WTC11 (cell line): ENCODE results near the gene SCYL1. TPM values are rescaled to one million over a fixed set of nuclear protein-coding genes. Genes with fewer than 3 reads are reported as not detected.

Source experiments
- ATAC-seq: fragments of 200-7000 bp; cut with Tn5 transposase; 2 replicates; pipeline ENCODE4 v1.10.0; 2021; ENCODE audit warnings: mild to moderate bottlenecking, moderate library complexity
- CTCF ChIA-PET: fragments of 300-600 bp; sonication (Branson Sonifier 250); formaldehyde crosslinking; loops from one replicate; lab custom pipeline; 2021; ENCODE audit warnings: antibody characterized with exemption; lab: Charles Lee
- POLR2A ChIA-PET: fragments of 350-600 bp; sonication (Branson Sonifier 250); formaldehyde crosslinking; loops from one replicate; lab custom pipeline; 2021; ENCODE audit warnings: antibody characterized with exemption; lab: Charles Lee
- DNase-seq: peaks from one replicate; pipeline ENCODE4 v3.0.0; 2021; ENCODE audit warnings: low spot score
- H3K27ac Mint-ChIP-seq: 2 replicates; pipeline ENCODE4 v1.8.0; 2021; ENCODE audit warnings: mixed read lengths
- H3K27me3 Mint-ChIP-seq: 2 replicates; pipeline ENCODE4 v1.8.0; 2021; ENCODE audit warnings: low read depth, mild to moderate bottlenecking, moderate library complexity, mixed read lengths
- H3K36me3 Mint-ChIP-seq: 2 replicates; pipeline ENCODE4 v1.8.0; 2021; ENCODE audit warnings: mixed read lengths
- H3K4me1 Mint-ChIP-seq: 2 replicates; pipeline ENCODE4 v1.8.0; 2022; ENCODE audit warnings: mixed read lengths
- H3K4me3 Mint-ChIP-seq: 2 replicates; pipeline ENCODE4 v1.8.0; 2021; ENCODE audit warnings: mild to moderate bottlenecking, moderate library complexity, mixed read lengths
- H3K9me3 Mint-ChIP-seq: 2 replicates; pipeline ENCODE4 v1.8.0; 2021; ENCODE audit warnings: mixed read lengths
- ATF6 ChIP-seq: sonication (generic); formaldehyde crosslinking; IDR thresholded peaks from 2 replicates; pipeline ENCODE4 v1.8.1; 2023; ENCODE audit warnings: mild to moderate bottlenecking, missing genetic modification reagents
- CREM ChIP-seq: sonication (generic); formaldehyde crosslinking; IDR thresholded peaks from 2 replicates; pipeline ENCODE4 v1.8.1; 2022; ENCODE audit warnings: mild to moderate bottlenecking, missing genetic modification reagents, moderate library complexity
- CTCF ChIP-seq: fragments of 200-600 bp; IDR thresholded peaks from 2 replicates; pipeline ENCODE4 v1.8.0; 2022; ENCODE audit warnings: antibody characterized with exemption
- E2F1 ChIP-seq: sonication (generic); formaldehyde crosslinking; IDR thresholded peaks from 2 replicates; pipeline ENCODE4 v1.8.0; 2022; ENCODE audit warnings: mild to moderate bottlenecking, missing genetic modification reagents
- E2F4 ChIP-seq: sonication (generic); formaldehyde crosslinking; IDR thresholded peaks from 2 replicates; pipeline ENCODE4 v1.8.1; 2022; ENCODE audit warnings: low read depth, mild to moderate bottlenecking, moderate library complexity, missing genetic modification reagents, borderline replicate concordance
- E2F5 ChIP-seq: sonication (generic); formaldehyde crosslinking; IDR thresholded peaks from 2 replicates; pipeline ENCODE4 v1.8.1; 2022; ENCODE audit warnings: mild to moderate bottlenecking, moderate library complexity, missing genetic modification reagents
- EMX1 ChIP-seq: fragments of 250-450 bp; sonication (Bioruptor Pico); IDR thresholded peaks from 2 replicates; pipeline ENCODE4 v1.8.0; 2021; ENCODE audit warnings: mild to moderate bottlenecking
- HMGXB4 ChIP-seq: sonication (generic); formaldehyde crosslinking; IDR thresholded peaks from 2 replicates; pipeline ENCODE4 v1.8.1; 2023; ENCODE audit warnings: mild to moderate bottlenecking, moderate library complexity, missing genetic modification reagents
- JUN ChIP-seq: sonication (generic); formaldehyde crosslinking; IDR thresholded peaks from 2 replicates; pipeline ENCODE4 v1.8.0; 2023; ENCODE audit warnings: mild to moderate bottlenecking, missing genetic modification reagents
- MYBL2 ChIP-seq: sonication (generic); formaldehyde crosslinking; IDR thresholded peaks from 2 replicates; pipeline ENCODE4 v1.8.1; 2023; ENCODE audit warnings: mild to moderate bottlenecking, moderate library complexity, missing genetic modification reagents
- NFATC4 ChIP-seq: fragments of 250-450 bp; sonication (Bioruptor Pico); IDR thresholded peaks from 2 replicates; pipeline ENCODE4 v1.9.0; 2021; ENCODE audit warnings: mild to moderate bottlenecking
- NR2C2 ChIP-seq: sonication (generic); formaldehyde crosslinking; IDR thresholded peaks from 2 replicates; pipeline ENCODE4 v1.8.0; 2022; ENCODE audit warnings: mild to moderate bottlenecking, missing genetic modification reagents
- NR3C1 ChIP-seq: sonication (generic); formaldehyde crosslinking; conservative IDR thresholded peaks from 2 replicates; pipeline ENCODE4 v1.8.1; 2023; ENCODE audit warnings: low read depth, mild to moderate bottlenecking, missing genetic modification reagents
- SMAD4 ChIP-seq: sonication (generic); formaldehyde crosslinking; IDR thresholded peaks from 2 replicates; pipeline ENCODE4 v1.8.0; 2022; ENCODE audit warnings: mild to moderate bottlenecking, missing genetic modification reagents
- TCF7 ChIP-seq: sonication (generic); formaldehyde crosslinking; IDR thresholded peaks from 2 replicates; pipeline ENCODE4 v1.8.0; 2022; ENCODE audit warnings: mild to moderate bottlenecking, low read depth, missing genetic modification reagents, moderate library complexity
- TEAD4 ChIP-seq: sonication (generic); formaldehyde crosslinking; IDR thresholded peaks from 2 replicates; pipeline ENCODE4 v1.8.0; 2022; ENCODE audit warnings: mild to moderate bottlenecking, missing genetic modification reagents
- USF1 ChIP-seq: sonication (generic); formaldehyde crosslinking; IDR thresholded peaks from 2 replicates; pipeline ENCODE4 v1.8.0; 2022; ENCODE audit warnings: mild to moderate bottlenecking, missing genetic modification reagents
- ZBTB21 ChIP-seq: sonication (generic); formaldehyde crosslinking; IDR thresholded peaks from 2 replicates; pipeline ENCODE4 v1.8.1; 2023; ENCODE audit warnings: mild to moderate bottlenecking, missing genetic modification reagents, borderline replicate concordance
- ZNF138 ChIP-seq: sonication (generic); formaldehyde crosslinking; conservative IDR thresholded peaks from 2 replicates; pipeline ENCODE4 v1.8.1; 2022; ENCODE audit warnings: mild to moderate bottlenecking, moderate library complexity, missing genetic modification reagents
- ZNF232 ChIP-seq: sonication (generic); formaldehyde crosslinking; IDR thresholded peaks from 2 replicates; pipeline ENCODE4 v1.8.0; 2022; ENCODE audit warnings: mild to moderate bottlenecking, missing genetic modification reagents
- ZNF281 ChIP-seq: sonication (generic); formaldehyde crosslinking; IDR thresholded peaks from 2 replicates; pipeline ENCODE4 v1.8.0; 2023; ENCODE audit warnings: mild to moderate bottlenecking, missing genetic modification reagents
- total RNA-seq: library from RNA; stranded (reverse); gene quantifications from 3 replicates; pipeline ENCODE4 v1.2.3, GENCODE V29; 2021

The SCYL1 gene
- total RNA-seq, 1 experiment from 2014 or later = 76.8 TPM

- TF ChIP-seq ZNF281 (CRISPR knock-in tag) (no peak), ZNF232 (CRISPR knock-in tag) (no peak), EMX1 (CRISPR knock-in tag) (no peak), E2F4 (CRISPR knock-in tag) (no peak), NR2C2 (no peak), ZBTB21 (CRISPR knock-in tag) (no peak)
Observed at GRCh38 chr11:65573391-65574079, 48.7 kb downstream of the SCYL1 start (continued).

- Mint-ChIP-seq H3K4me3 (peak overlapping the region; percentile 84), H3K27ac (no peak overlapping the region), H3K4me1 (peaks cover 39% of the 10 kb centered on the region), H3K36me3 (no peaks in the 10 kb centered on the region), H3K9me3 (no peaks in the 10 kb centered on the region), H3K27me3 (peaks cover 38% of the 10 kb centered on the region)
- POLR2A ChIA-PET = interaction anchor here (2.1 kb wide), 1 partner anchor 64 kb away, joined by 4 read pairs; the partner anchor contains the start of gene SIPA1
- ATAC-seq = peak; percentile 50
- CTCF ChIA-PET = interaction anchor here (0.7 to 6.1 kb wide), 10 partner anchors 9 to 285 kb away, joined by 3 to 270 read pairs (median 8); partner anchors contain the start of genes KCNK7 and MUS81
- DNase-seq = peak; percentile 90
- TF ChIP-seq JUN (CRISPR knock-in tag) = no peak
- no peak for TF ChIP-seq ATF6 (CRISPR knock-in tag)
- no peak for TF ChIP-seq TEAD4 (CRISPR knock-in tag)
- no peak for TF ChIP-seq TCF7 (CRISPR knock-in tag)
- no peak for TF ChIP-seq MYBL2 (CRISPR knock-in tag)
- TF ChIP-seq E2F5 (CRISPR knock-in tag) = no peak
- TF ChIP-seq ZNF138 (CRISPR knock-in tag) = no peak
- no peak for TF ChIP-seq NR3C1 (CRISPR knock-in tag)
- TF ChIP-seq CTCF = peak; percentile 91
- no peak for TF ChIP-seq CREM (CRISPR knock-in tag)
- TF ChIP-seq SMAD4 (CRISPR knock-in tag) = no peak
- no peak for TF ChIP-seq ZBTB21 (CRISPR knock-in tag)
- no peak for TF ChIP-seq NFATC4 (CRISPR knock-in tag)
- TF ChIP-seq EMX1 (CRISPR knock-in tag) = no peak
- TF ChIP-seq HMGXB4 (CRISPR knock-in tag) = peak; percentile 57; the same call in 1 of the 2 replicates
- TF ChIP-seq E2F1 (CRISPR knock-in tag) = no peak
- no peak; the same call in 1 of the 2 replicates for TF ChIP-seq USF1
Observed at GRCh38 chr11:65574109-65574810, 49.4 kb downstream of the SCYL1 start.
